GM12864 (cell line): ENCODE results near the gene KRTAP19-2.
A peak's percentile ranks its signal among the peaks of the same experiment; 100 is the strongest.
"Not testable (repeated sequence)": the region's sequence is repeated elsewhere in the genome, so short reads cannot be mapped to it uniquely, and the experiment has no call there.

Experiments
- DNase-seq: peaks from one replicate; pipeline ENCODE4 v3.0.0-alpha.2; 2011; ENCODE audit warnings: low read depth
- H3K4me3 ChIP-seq: 2 replicates; pipeline ENCODE4 v1.5.1; 2011; ENCODE audit warnings: mild to moderate bottlenecking, low read depth, low read length, control low read depth
- TF ChIP-seq, protein P1 (sequence below): IDR thresholded peaks from 2 replicates; pipeline ENCODE4 v1.5.1; 2011; ENCODE audit warnings: low read depth, mild to moderate bottlenecking, moderate library complexity, low read length, control low read depth, inconsistent platforms; ENCODE audit errors: missing control alignments

KRTAP19-2 gene, protein sequence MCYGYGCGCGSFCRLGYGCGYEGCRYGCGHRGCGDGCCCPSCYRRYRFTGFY

DNA sequence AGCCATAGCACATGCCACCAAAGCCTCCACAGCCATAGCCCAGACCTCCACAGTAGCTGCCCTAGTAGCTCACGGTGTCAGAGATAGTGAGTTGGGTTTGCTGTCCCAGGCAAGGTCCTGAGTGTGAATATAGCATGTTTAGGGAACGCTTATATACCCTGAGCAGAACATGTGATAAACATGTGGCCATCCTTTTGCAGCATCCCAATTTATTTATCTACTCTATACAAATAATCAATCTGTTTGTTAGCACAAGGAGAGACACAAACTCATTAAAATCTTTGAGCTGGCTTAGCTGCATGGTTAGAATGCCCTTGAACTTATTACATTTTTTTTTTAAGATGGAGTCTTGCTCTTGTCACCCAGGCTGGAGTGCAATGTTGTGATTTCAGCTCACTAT is at the start of gene KRTAP19-2:
Gene KRTAP19-2 (minus strand): TSS at position 101 of the 400 bp plus-strand sequence. CDS start 88 bp downstream, at position 13.
- TF ChIP-seq, protein P1, sequence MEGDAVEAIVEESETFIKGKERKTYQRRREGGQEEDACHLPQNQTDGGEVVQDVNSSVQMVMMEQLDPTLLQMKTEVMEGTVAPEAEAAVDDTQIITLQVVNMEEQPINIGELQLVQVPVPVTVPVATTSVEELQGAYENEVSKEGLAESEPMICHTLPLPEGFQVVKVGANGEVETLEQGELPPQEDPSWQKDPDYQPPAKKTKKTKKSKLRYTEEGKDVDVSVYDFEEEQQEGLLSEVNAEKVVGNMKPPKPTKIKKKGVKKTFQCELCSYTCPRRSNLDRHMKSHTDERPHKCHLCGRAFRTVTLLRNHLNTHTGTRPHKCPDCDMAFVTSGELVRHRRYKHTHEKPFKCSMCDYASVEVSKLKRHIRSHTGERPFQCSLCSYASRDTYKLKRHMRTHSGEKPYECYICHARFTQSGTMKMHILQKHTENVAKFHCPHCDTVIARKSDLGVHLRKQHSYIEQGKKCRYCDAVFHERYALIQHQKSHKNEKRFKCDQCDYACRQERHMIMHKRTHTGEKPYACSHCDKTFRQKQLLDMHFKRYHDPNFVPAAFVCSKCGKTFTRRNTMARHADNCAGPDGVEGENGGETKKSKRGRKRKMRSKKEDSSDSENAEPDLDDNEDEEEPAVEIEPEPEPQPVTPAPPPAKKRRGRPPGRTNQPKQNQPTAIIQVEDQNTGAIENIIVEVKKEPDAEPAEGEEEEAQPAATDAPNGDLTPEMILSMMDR, result no peak
- no peak for DNase-seq

DNA sequence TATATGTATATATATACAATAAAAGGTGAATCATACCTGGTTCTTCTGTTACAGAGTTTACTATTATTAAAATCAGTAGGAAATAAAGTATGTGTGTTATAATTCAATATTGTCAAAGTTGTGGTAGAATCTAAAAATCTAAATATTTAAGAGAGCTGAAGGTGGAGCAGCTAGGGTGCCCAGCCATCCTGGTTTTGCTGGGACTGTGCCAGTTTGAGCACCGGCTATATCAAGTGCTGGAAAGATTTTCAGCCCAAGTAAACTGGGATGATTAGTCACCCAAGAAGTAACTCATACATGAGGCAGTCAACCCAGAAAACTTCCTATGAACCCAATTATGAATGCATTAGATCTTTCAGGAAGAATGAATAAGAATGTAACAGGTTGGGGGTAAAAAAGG is 31.6 kb upstream of the KRTAP19-2 start:
- H3K4me3 ChIP-seq, result no peak overlapping the region
- TF ChIP-seq, protein P1, result no peak
- no peak for DNase-seq

More for the DNA sequence above, at the start of gene KRTAP19-2:
- H3K4me3 ChIP-seq, result no peak within 1 kb of the TSS

DNA sequence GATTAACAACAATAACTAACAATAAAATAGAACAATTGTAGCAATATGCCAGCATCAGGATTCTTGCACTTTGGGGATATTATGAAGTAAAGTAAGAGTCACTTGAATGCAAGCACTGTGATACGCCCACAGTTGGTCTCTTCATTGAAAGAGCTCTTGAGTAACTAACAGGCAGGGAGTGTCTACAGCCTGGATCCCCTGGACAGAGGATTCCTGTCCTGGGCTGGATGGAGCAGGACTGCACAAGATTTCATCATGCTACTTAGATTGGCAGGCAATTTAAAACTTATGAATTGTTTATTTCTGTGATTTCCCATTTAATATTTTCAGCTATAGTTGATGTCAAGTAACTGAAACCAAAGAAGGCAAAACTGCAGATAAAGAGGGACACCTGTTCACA is 28.4 kb upstream of the KRTAP19-2 start:
- no peak overlapping the region for H3K4me3 ChIP-seq
- no peak for DNase-seq
- TF ChIP-seq, protein P1, result no peak

DNA sequence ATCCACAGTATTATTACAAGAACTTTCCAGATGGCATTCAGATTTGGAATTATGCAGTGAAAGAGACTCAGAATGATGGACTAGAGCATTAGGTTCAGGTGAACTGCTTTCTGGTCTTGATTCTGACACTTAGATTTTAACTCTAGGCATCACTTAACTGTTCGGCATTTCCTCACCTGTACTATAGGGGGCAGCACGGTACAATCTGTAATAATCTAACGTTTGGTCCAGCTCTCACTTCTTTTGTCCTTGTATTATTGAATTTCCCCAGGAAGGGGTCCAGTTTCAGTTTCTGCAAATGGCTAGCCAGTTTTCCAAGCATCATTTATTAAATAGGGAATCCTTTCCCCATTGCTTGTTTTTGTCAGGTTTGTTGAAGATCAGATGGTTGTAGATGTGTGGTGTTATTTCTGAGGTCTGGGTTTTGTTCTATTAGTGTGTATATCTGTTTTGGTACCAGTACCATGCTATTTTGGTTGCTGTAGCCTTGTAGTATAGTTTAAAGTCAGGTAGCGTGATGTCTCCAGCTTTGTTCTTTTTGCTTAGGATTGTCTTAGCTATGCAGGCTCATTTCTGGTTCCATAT is 18.5 kb upstream of the KRTAP19-2 start:
- TF ChIP-seq, protein P1, result peak; percentile 30
- not testable (repeated sequence) for DNase-seq, H3K4me3 ChIP-seq

DNA sequence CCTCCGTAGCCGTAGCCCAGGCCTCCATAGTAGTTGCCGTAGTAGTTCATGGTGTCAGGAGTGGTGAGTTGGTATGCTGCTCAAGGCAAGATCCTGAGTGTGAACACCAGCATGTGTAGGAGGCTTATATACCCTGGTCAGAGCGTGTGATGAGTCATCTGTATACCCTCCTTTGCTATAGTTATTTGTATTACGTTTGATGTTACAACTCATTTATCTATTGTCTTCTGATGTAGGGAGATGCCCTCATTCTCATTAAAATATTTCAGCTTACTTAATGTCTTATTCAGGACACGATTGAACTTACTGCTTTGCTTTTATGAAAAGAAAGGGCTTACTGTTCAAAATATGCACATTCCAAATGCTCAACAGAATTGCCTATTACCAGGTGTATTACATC is 14.8 kb upstream of the KRTAP19-2 start, which contains the start of gene KRTAP19-5:
Gene KRTAP19-5 (minus strand): TSS at position 101 of the 400 bp plus-strand sequence. CDS start 51 bp downstream, at position 50.
- no peak for DNase-seq
- TF ChIP-seq, protein P1, result no peak
- no peak within 1 kb of the TSS for H3K4me3 ChIP-seq

DNA sequence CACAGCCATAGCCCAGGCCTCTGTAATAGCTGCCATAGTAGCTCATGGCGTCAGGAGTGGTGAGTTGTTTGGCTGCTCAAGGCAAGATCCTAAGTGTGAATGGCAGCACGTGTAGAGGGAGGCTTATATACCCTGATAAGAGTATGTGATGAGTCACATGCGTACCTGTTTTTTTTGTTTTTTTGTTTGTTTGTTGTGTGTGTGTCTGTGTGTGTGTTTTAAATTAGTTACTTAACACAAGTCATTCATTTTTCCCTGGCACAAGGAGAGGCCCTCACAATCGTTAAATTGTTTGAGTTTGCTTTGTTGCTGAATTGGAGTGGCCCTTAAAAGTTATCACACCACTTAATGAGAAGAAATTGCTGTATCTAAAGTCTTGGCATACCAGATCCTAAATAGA is 9.8 kb upstream of the KRTAP19-2 start, which contains the start of gene KRTAP19-4:
Gene KRTAP19-4 (minus strand): TSS at position 101 of the 400 bp plus-strand sequence. CDS start 55 bp downstream, at position 46.
- H3K4me3 ChIP-seq, result no peak within 1 kb of the TSS
- TF ChIP-seq, protein P1, result no peak
- DNase-seq, result no peak
